ENCODE results near the gene EVA1B. TPM values are rescaled to one million over a fixed set of nuclear protein-coding genes. Genes with fewer than 3 reads are reported as not detected.

The EVA1B gene
- total RNA-seq, 1 donor from 2014 or later, result 10.6 TPM

DNA sequence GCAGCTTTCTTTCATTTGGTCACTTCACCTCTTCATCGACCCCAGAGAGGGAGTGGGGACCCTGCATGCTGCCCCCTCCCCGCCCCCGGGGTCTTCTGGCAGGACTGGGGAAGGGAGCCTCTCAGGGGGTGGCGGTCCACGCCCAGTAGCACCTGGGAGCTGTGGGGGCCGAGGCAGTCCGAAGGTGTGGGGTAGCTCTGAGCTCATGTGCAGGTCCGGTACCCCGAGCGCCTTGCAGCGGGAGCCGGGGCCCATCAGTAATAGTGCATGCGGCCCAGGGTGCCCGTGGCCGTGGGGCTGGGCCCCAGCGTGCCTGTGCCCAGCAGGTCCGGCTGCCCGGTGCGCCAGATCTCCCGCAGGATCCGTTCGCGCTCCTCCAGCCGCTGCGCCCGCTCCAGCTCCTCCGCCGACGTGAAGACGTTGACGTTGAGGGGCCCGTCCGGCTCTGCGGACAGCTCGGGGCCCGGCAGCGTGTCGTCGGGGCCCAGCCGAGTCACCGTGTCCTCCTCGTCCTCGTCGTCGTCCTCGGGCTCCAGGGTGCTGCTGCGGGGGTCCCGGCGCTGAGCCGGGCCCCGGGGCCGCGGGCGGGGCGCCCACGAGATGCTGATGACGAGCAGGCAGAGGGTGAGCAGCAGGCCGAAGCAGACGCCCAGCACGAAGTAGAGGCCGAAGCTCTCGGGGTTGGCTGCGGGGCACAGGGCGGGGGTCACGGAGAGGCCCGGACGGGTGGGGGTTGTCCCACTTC lies 1.2 kb downstream of the EVA1B start:
- H3K27ac ChIP-seq (replicated peaks), result peak overlapping the region; percentile 95
- H3K4me1 ChIP-seq, result peaks cover 46% of the 10 kb centered on the region
- H3K9me3 ChIP-seq (replicated peaks), result no peaks in the 10 kb centered on the region
- H3K36me3 ChIP-seq, result no peaks in the 10 kb centered on the region
- H3K27me3 ChIP-seq (ENCODE audit: low read depth), result no peaks in the 10 kb centered on the region
- TF ChIP-seq, protein P1, sequence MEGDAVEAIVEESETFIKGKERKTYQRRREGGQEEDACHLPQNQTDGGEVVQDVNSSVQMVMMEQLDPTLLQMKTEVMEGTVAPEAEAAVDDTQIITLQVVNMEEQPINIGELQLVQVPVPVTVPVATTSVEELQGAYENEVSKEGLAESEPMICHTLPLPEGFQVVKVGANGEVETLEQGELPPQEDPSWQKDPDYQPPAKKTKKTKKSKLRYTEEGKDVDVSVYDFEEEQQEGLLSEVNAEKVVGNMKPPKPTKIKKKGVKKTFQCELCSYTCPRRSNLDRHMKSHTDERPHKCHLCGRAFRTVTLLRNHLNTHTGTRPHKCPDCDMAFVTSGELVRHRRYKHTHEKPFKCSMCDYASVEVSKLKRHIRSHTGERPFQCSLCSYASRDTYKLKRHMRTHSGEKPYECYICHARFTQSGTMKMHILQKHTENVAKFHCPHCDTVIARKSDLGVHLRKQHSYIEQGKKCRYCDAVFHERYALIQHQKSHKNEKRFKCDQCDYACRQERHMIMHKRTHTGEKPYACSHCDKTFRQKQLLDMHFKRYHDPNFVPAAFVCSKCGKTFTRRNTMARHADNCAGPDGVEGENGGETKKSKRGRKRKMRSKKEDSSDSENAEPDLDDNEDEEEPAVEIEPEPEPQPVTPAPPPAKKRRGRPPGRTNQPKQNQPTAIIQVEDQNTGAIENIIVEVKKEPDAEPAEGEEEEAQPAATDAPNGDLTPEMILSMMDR (IDR thresholded peaks at IDR 0.05; ENCODE audit: borderline replicate concordance), result no peak
- peak overlapping the region; percentile 83 for H3K4me3 ChIP-seq
- no peak for DNase-seq
- intact Hi-C loops (cut with micrococcal nuclease), result no loop called here

DNA sequence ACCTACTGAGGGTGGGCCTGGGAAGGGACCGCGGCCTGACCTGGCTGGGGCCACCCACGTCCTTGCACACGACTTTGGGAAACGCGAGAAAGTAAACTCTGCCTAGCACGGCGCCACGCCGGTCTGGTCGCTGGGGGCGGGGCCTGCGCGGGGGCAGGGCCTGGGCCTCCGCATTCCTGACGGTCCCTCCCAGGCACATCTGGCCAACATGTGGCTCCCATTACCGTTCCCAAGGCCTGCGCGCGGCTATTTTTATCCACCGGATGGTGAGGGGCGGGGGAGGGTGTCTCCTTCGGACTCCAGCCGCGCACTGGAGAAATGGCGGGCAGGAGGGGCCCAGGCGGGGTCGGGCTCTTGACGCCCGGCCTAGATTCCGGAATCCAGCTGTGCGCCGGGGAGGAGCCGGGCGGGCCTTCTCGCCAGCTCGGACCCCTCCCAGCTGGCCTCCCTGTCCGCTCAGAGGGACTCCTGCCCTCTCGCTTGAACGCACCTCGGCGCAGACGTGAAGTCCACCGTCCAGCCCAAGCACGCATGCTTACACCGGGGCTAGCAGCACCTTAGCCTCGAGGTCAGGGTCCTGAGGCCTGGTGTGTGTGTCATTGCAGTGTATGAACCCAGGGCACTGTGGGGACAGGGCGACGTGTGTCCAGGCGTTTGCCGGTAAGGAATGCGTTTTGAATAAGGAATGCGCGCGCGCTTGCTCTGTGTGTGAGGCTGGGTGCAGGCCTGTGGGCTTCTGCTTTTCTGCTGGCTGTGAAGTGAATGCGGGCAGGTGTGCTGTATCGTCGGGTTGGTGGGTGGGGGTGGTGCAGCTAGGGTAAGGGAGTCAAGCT lies 2.1 kb downstream of the EVA1B start:
- Histone ChIP-seq H3K27ac (replicated peaks) (peak overlapping the region; percentile 95), H3K9me3 (replicated peaks) (no peaks in the 10 kb centered on the region), H3K27me3 (ENCODE audit: low read depth) (no peaks in the 10 kb centered on the region), H3K4me3 (peak overlapping the region; percentile 83), H3K4me1 (peaks cover 46% of the 10 kb centered on the region), H3K36me3 (no peaks in the 10 kb centered on the region)
- TF ChIP-seq, protein P1 (IDR thresholded peaks at IDR 0.05; ENCODE audit: borderline replicate concordance), result no peak
- peak; percentile 86 for DNase-seq
- intact Hi-C loops (cut with micrococcal nuclease), result no loop called here

DNA sequence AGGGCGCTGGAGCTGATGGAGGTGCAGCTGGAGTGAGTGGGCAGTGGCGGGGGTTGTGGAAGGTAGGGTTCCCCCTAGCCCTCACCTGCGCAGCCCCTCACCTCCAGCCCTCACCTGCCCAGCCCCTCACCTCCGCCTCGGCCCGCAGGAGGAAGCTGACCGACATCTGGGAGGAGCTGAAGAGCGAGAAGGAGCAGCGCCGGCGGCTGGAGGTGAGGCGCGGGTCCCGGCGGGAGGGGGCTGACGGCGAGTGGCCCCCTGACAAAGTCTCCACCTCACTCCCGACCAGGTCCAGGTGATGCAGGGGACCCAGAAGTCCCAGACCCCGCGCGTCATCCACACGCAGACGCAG lies 2.7 kb downstream of the EVA1B start:
- intact Hi-C loops (cut with micrococcal nuclease), result no loop called here
- H3K27ac ChIP-seq (replicated peaks), result peak overlapping the region; percentile 95
- TF ChIP-seq, protein P1 (IDR thresholded peaks at IDR 0.05; ENCODE audit: borderline replicate concordance), result no peak
- H3K27me3 ChIP-seq (ENCODE audit: low read depth), result no peaks in the 10 kb centered on the region
- H3K4me3 ChIP-seq, result peak overlapping the region; percentile 83
- no peak for DNase-seq
- no peaks in the 10 kb centered on the region for H3K9me3 ChIP-seq (replicated peaks)
- no peaks in the 10 kb centered on the region for H3K36me3 ChIP-seq
- peaks cover 46% of the 10 kb centered on the region for H3K4me1 ChIP-seq

DNA sequence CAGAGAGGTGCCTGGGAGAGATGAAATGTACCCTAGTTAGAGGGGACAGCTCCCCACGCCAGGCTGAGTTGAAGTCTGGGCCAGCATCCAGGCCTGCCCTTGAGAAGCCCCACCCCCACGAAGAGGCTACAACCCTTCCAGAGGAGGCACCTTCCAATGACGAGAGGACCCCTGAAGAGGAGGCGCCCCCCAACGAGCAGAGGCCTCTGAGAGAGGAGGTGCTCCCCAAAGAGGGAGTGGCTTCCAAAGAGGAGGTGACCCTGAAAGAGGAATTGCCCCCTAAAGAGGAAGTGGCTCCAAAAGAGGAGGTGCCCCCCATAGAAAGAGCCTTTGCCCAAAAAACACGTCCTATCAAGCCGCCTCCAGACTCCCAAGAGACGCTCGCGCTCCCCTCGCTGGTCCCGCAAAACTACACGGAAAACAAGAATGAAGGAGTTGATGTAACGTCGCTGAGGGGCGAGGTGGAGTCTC lies 3.1 kb downstream of the EVA1B start:
- intact Hi-C loops (cut with micrococcal nuclease), result no loop called here
- DNase-seq, result no peak
- TF ChIP-seq, protein P1 (IDR thresholded peaks at IDR 0.05; ENCODE audit: borderline replicate concordance), result no peak
- Histone ChIP-seq H3K27ac (replicated peaks) (peak overlapping the region; percentile 95), H3K4me3 (peak overlapping the region; percentile 83), H3K36me3 (no peaks in the 10 kb centered on the region), H3K9me3 (replicated peaks) (no peaks in the 10 kb centered on the region), H3K4me1 (peaks cover 46% of the 10 kb centered on the region), H3K27me3 (ENCODE audit: low read depth) (no peaks in the 10 kb centered on the region)

DNA sequence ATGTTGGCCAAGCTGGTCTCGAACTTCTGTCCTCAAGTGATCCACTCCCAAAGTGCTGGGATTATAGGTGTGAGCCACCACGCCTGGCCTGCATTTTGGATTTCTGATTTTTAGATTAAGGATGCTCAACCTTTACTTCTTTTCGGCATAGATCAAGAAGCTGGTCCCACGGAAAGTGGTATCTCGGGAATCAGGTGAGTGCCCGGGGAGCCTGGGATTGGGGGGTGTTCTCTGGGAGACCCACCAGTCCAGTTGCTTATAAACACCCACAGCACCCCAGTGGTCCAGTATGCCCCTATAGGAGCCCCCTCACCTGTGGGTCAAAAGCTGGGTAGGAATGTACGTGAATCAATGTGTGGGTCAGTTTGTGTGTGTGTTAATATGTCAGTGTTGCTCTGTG lies 14.0 kb downstream of the EVA1B start:
- Histone ChIP-seq H3K27me3 (ENCODE audit: low read depth) (no peaks in the 10 kb centered on the region), H3K9me3 (replicated peaks) (no peaks in the 10 kb centered on the region), H3K36me3 (peaks cover 5% of the 10 kb centered on the region), H3K27ac (replicated peaks) (no peak overlapping the region), H3K4me1 (peaks cover 21% of the 10 kb centered on the region), H3K4me3 (no peak overlapping the region)
- DNase-seq, result no peak
- intact Hi-C loops (cut with micrococcal nuclease), result no loop called here
- TF ChIP-seq, protein P1 (IDR thresholded peaks at IDR 0.05; ENCODE audit: borderline replicate concordance), result no peak

Measured in left ventricle myocardium inferior (tissue), 1 donor.